Endodermal cell (in vitro differentiated cells): ENCODE data around the gene CDH18. TPM values are rescaled to one million over a fixed set of nuclear protein-coding genes. Genes with fewer than 3 reads are reported as not detected.

Experiments
- DNase-seq: peaks from one replicate; pipeline ENCODE4 v3.0.0-alpha.2; 2017
- H3K27ac ChIP-seq: 2 replicates; pipeline ENCODE4 v1.5.1; 2013; ENCODE audit warnings: mild to moderate bottlenecking, low read depth, low read length, moderate library complexity
- H3K27me3 ChIP-seq: 2 replicates; pipeline ENCODE4 v1.6.1; 2013; ENCODE audit warnings: mild to moderate bottlenecking, low read length, moderate library complexity; ENCODE audit not compliant: insufficient read depth, control insufficient read depth, poor library complexity, severe bottlenecking
- H3K36me3 ChIP-seq: 2 replicates; pipeline ENCODE4 v1.7.0; 2013; ENCODE audit warnings: mild to moderate bottlenecking, low read length, moderate library complexity; ENCODE audit not compliant: control insufficient read depth, insufficient read depth
- H3K4me1 ChIP-seq: one replicate; pipeline ENCODE4 v1.7.0; 2013; ENCODE audit warnings: low read length; ENCODE audit not compliant: control insufficient read depth, insufficient read depth
- H3K4me3 ChIP-seq: 2 replicates; pipeline ENCODE4 v1.5.1; 2013; ENCODE audit warnings: mild to moderate bottlenecking, low read length, moderate library complexity
- H3K9ac ChIP-seq: 2 replicates; pipeline ENCODE4 v1.6.1; 2013; ENCODE audit warnings: mild to moderate bottlenecking, low read length, moderate library complexity; ENCODE audit not compliant: poor library complexity, severe bottlenecking; ENCODE audit errors: extremely low read depth
- H3K9me3 ChIP-seq: 2 replicates; pipeline ENCODE4 v1.6.1; 2013; ENCODE audit warnings: mild to moderate bottlenecking, low read length, moderate library complexity; ENCODE audit not compliant: control insufficient read depth
- H3K27ac Mint-ChIP-seq: 2 replicates; pipeline ENCODE4 v1.8.0; 2020; ENCODE audit warnings: mixed read lengths
- H3K27me3 Mint-ChIP-seq: 2 replicates; pipeline ENCODE4 v1.8.0; 2021; ENCODE audit warnings: mild to moderate bottlenecking, mixed read lengths; ENCODE audit not compliant: insufficient read depth
- H3K36me3 Mint-ChIP-seq: 2 replicates; pipeline ENCODE4 v1.8.0; 2020; ENCODE audit warnings: low read depth, mixed read lengths
- H3K4me1 Mint-ChIP-seq: 2 replicates; pipeline ENCODE4 v1.8.0; 2020; ENCODE audit warnings: mixed read lengths
- H3K4me3 Mint-ChIP-seq: 2 replicates; pipeline ENCODE4 v1.8.0; 2020; ENCODE audit warnings: mild to moderate bottlenecking, moderate library complexity, mixed read lengths
- H3K9me3 Mint-ChIP-seq: 2 replicates; pipeline ENCODE4 v1.8.0; 2020; ENCODE audit warnings: mild to moderate bottlenecking, mixed read lengths
- CTCF ChIP-seq: fragments of 200-600 bp; sonication (generic); conservative IDR thresholded peaks from 2 replicates; pipeline ENCODE4 v1.5.0; 2021; ENCODE audit warnings: antibody characterized with exemption, mild to moderate bottlenecking
- WGBS, 2 experiments: methylation state at CpG; one replicate each; pipeline versions ENCODE4 v1.1.5 to v1.1.7; 2013; ENCODE audit warnings: missing lambda C conversion rate in 2 of 2, mixed read lengths in 1 of 2; ENCODE audit not compliant: insufficient coverage in 1 of 2, insufficient read length in 1 of 2; 5-methylcytosine and 5-hydroxymethylcytosine counted together
- total RNA-seq, 2 donors: library from RNA; stranded (reverse); fragmentation: NEBNext Ultra II Directional in 1 of 2; extraction: Animal tissue kit (Norgen Biotek cat#: 25700) in 1 of 2; gene quantifications; 2 replicates in 1 of 2; 3 replicates in 1 of 2; pipeline ENCODE4 v1.2.1, GENCODE V29; 2021

The CDH18 gene
- total RNA-seq, 2 donors from 2014 or later: 0.22 TPM; not detected in 1

GRCh38 chr5:19487480-19487879 is 500.5 kb downstream of the CDH18 start:
- Mint-ChIP-seq H3K4me3 (no peak overlapping the region), H3K4me1 (no peaks in the 10 kb centered on the region), H3K27me3 (no peaks in the 10 kb centered on the region), H3K27ac (no peak overlapping the region), H3K36me3 (no peaks in the 10 kb centered on the region), H3K9me3 (no peaks in the 10 kb centered on the region)
- TF ChIP-seq CTCF: no peak
- no peak overlapping the region for H3K4me3 ChIP-seq
- H3K36me3 ChIP-seq: no peaks in the 10 kb centered on the region
- H3K4me1 ChIP-seq: no peaks in the 10 kb centered on the region
- no peak overlapping the region for H3K9ac ChIP-seq
- H3K27ac ChIP-seq: no peak overlapping the region
- no peaks in the 10 kb centered on the region for H3K9me3 ChIP-seq
- H3K27me3 ChIP-seq: no peaks in the 10 kb centered on the region
- DNase-seq: no peak

GRCh38 chr5:19479562-19479961 is 508.4 kb downstream of the CDH18 start:
- WGBS, 2 experiments: 84% methylated on average over 4 of the region's 5 CpGs; no CpG with 5 or more reads in 1 of the 2 experiments
- H3K4me1 ChIP-seq: no peaks in the 10 kb centered on the region
- no peaks in the 10 kb centered on the region for H3K27me3 Mint-ChIP-seq
- no peak for DNase-seq
- H3K9me3 ChIP-seq: no peaks in the 10 kb centered on the region
- no peak overlapping the region for H3K4me3 ChIP-seq
- H3K4me3 Mint-ChIP-seq: no peak overlapping the region
- TF ChIP-seq CTCF: no peak
- H3K27me3 ChIP-seq: no peaks in the 10 kb centered on the region
- H3K36me3 ChIP-seq: no peaks in the 10 kb centered on the region
- H3K36me3 Mint-ChIP-seq: no peaks in the 10 kb centered on the region
- no peak overlapping the region for H3K9ac ChIP-seq
- H3K9me3 Mint-ChIP-seq: no peaks in the 10 kb centered on the region
- no peak overlapping the region for H3K27ac Mint-ChIP-seq
- H3K27ac ChIP-seq: no peak overlapping the region
- H3K4me1 Mint-ChIP-seq: no peaks in the 10 kb centered on the region

- no peak for TF ChIP-seq CTCF
- no peaks in the 10 kb centered on the region for H3K4me1 ChIP-seq
- Mint-ChIP-seq H3K4me1 (no peaks in the 10 kb centered on the region), H3K9me3 (no peaks in the 10 kb centered on the region), H3K27ac (no peak overlapping the region), H3K36me3 (no peaks in the 10 kb centered on the region), H3K4me3 (no peak overlapping the region), H3K27me3 (no peaks in the 10 kb centered on the region)
- no peak overlapping the region for H3K9ac ChIP-seq
- DNase-seq: no peak
- H3K36me3 ChIP-seq: no peaks in the 10 kb centered on the region
- 60 to 91% methylated on average over 1 of the region's 1 CpG for WGBS, 2 experiments
- no peak overlapping the region for H3K27ac ChIP-seq
- no peak overlapping the region for H3K4me3 ChIP-seq
- no peaks in the 10 kb centered on the region for H3K9me3 ChIP-seq
- H3K27me3 ChIP-seq: no peaks in the 10 kb centered on the region
These were observed 526.0 kb downstream of the CDH18 start for GRCh38 chr5:19462019-19462418.
